BJ (cell line): Measurements from ENCODE around the gene NBEA. TPM values are rescaled to one million over a fixed set of nuclear protein-coding genes. Genes with fewer than 3 reads are reported as not detected.

Experiments
- CTCF ChIA-PET: fragments of 350-600 bp; formaldehyde crosslinking; extraction: SDS; loops from one replicate; lab custom pipeline; 2021; ENCODE audit warnings: antibody characterized with exemption, inconsistent platforms; lab: Yijun Ruan, JAX
- POLR2A ChIA-PET: fragments of 300-600 bp; sonication (Branson Sonifier 250); formaldehyde crosslinking; extraction: SDS; loops from one replicate; lab custom pipeline; 2021; ENCODE audit warnings: antibody characterized with exemption; lab: Charles Lee
- DNase-seq: peaks from one replicate; pipeline ENCODE4 v3.0.0-alpha.2; 2011; ENCODE audit warnings: low read depth
- H3K27me3 ChIP-seq: 2 replicates; pipeline ENCODE4 v1.6.0; 2011; ENCODE audit warnings: low read length; ENCODE audit not compliant: control insufficient read depth, insufficient read depth
- H3K36me3 ChIP-seq: 2 replicates; pipeline ENCODE4 v1.5.1; 2011; ENCODE audit warnings: low read length; ENCODE audit not compliant: control insufficient read depth, insufficient read depth
- H3K4me3 ChIP-seq: 2 replicates; pipeline ENCODE4 v1.5.1; 2011; ENCODE audit warnings: low read depth, mild to moderate bottlenecking, control low read depth, low read length
- CTCF ChIP-seq: IDR thresholded peaks from 2 replicates; pipeline ENCODE4 v1.5.1; 2011; ENCODE audit warnings: low read depth, mild to moderate bottlenecking, control low read depth, inconsistent platforms, low read length, moderate library complexity; ENCODE audit not compliant: insufficient read depth
- polyA plus RNA-seq: library from polyadenylated mRNA; depleted of rRNA; stranded (reverse); fragments of >200 nt; gene quantifications from 2 replicates; pipeline ENCODE4 v1.2.3, GENCODE V29; 2011

Gene NBEA
- polyA plus RNA-seq, 1 experiment: 17.8 TPM

GRCh38 chr13:35225582-35225981 lies 283.5 kb downstream of the NBEA start:
- CTCF ChIA-PET: interaction anchor here (0.7 kb wide), 1 partner anchor 9 kb away, joined by 3 read pairs; no protein-coding TSS in a partner anchor

GRCh38 chr13:35228536-35228935 lies 286.5 kb downstream of the NBEA start:
- Histone ChIP-seq H3K4me3 (no peak overlapping the region), H3K36me3 (no peaks in the 10 kb centered on the region), H3K27me3 (no peaks in the 10 kb centered on the region)
- no peak for DNase-seq
- TF ChIP-seq CTCF: no peak
- ChIA-PET CTCF (no interaction called here), POLR2A (no interaction called here)

More at GRCh38 chr13:35225582-35225981, 283.5 kb downstream of the NBEA start:
- Histone ChIP-seq H3K36me3 (no peaks in the 10 kb centered on the region), H3K27me3 (no peaks in the 10 kb centered on the region), H3K4me3 (no peak overlapping the region)
- POLR2A ChIA-PET: no interaction called here
- no peak for DNase-seq
- TF ChIP-seq CTCF: no peak

GRCh38 chr13:35231426-35231825 lies 289.4 kb downstream of the NBEA start:
- DNase-seq: no peak
- Histone ChIP-seq H3K27me3 (no peaks in the 10 kb centered on the region), H3K36me3 (no peaks in the 10 kb centered on the region), H3K4me3 (no peak overlapping the region)
- CTCF ChIA-PET: no interaction called here
- no peak for TF ChIP-seq CTCF
- POLR2A ChIA-PET: no interaction called here

- no peak overlapping the region for H3K4me3 ChIP-seq
- CTCF ChIA-PET: no interaction called here
Observed at GRCh38 chr13:35238274-35238673, 296.2 kb downstream of the NBEA start.

GRCh38 chr13:35252536-35253205 lies 310.6 kb downstream of the NBEA start:
- TF ChIP-seq CTCF: no peak
- DNase-seq: no peak
- CTCF ChIA-PET: no interaction called here
- H3K4me3 ChIP-seq: no peak overlapping the region
- no peaks in the 10 kb centered on the region for H3K36me3 ChIP-seq
- POLR2A ChIA-PET: no interaction called here
- no peaks in the 10 kb centered on the region for H3K27me3 ChIP-seq

More at GRCh38 chr13:35238274-35238673, 296.2 kb downstream of the NBEA start:
- no peak for TF ChIP-seq CTCF
- Histone ChIP-seq H3K36me3 (no peaks in the 10 kb centered on the region), H3K27me3 (no peaks in the 10 kb centered on the region)
- POLR2A ChIA-PET: no interaction called here
- no peak for DNase-seq
